PC-9 (cell line): ENCODE results near the gene FAM120B. TPM values are rescaled to one million over a fixed set of nuclear protein-coding genes. Genes with fewer than 3 reads are reported as not detected.

Source experiments
- BruUV-seq: library from RNA; stranded (reverse); fragments of 400-500 nt; replicated peaks from 2 replicates; lab custom pipeline; 2021; lab: Mats Ljungman, UMichigan
- CTCF ChIA-PET: fragments of 300-600 bp; sonication (Branson Sonifier 250); formaldehyde crosslinking; loops from one replicate; lab custom pipeline; 2022; ENCODE audit warnings: antibody characterized with exemption; lab: Charles Lee
- POLR2A ChIA-PET: fragments of 300-600 bp; sonication (Branson Sonifier 250); formaldehyde crosslinking; loops from one replicate; lab custom pipeline; 2022; ENCODE audit warnings: antibody characterized with exemption; ENCODE audit not compliant: unreplicated experiment; lab: Charles Lee
- DNase-seq, 2 experiments: peaks; one replicate each; pipeline versions ENCODE4 v3.0.0 to v3.0.0-alpha.2; 2015 to 2022; ENCODE audit warnings: mixed read lengths in 1 of 2
- H2AFZ ChIP-seq: fragments of 200-600 bp; sonication (generic); 2 replicates; pipeline ENCODE4 v1.8.1; 2017; ENCODE audit warnings: antibody characterized with exemption
- H3F3A ChIP-seq: fragments of 200-600 bp; sonication (generic); 2 replicates; pipeline ENCODE4 v1.8.1; 2017; ENCODE audit warnings: antibody characterized with exemption, mild to moderate bottlenecking, low read depth; ENCODE audit not compliant: insufficient read depth
- H3K27ac ChIP-seq: fragments of 200-600 bp; sonication (generic); 2 replicates; pipeline ENCODE4 v1.6.1; 2016; ENCODE audit warnings: mixed run types
- H3K27me3 ChIP-seq: fragments of 200-600 bp; sonication (generic); 2 replicates; pipeline ENCODE4 v1.6.1; 2016; ENCODE audit warnings: low read depth, mixed run types; ENCODE audit not compliant: insufficient read depth
- H3K36me3 ChIP-seq: fragments of 200-600 bp; sonication (generic); 2 replicates; pipeline ENCODE4 v1.6.1; 2016; ENCODE audit warnings: low read depth, mixed run types
- H3K4me1 ChIP-seq: fragments of 200-600 bp; sonication (generic); replicated peaks from 2 replicates; pipeline ENCODE4 v1.6.1; 2016; ENCODE audit warnings: mixed run types; ENCODE audit not compliant: insufficient read depth
- H3K4me2 ChIP-seq: fragments of 200-600 bp; sonication (generic); 2 replicates; pipeline ENCODE4 v1.6.1; 2017; ENCODE audit warnings: mixed run types
- H3K4me3 ChIP-seq: fragments of 200-600 bp; sonication (generic); 2 replicates; pipeline ENCODE4 v1.6.1; 2016; ENCODE audit warnings: mixed run types
- H3K79me2 ChIP-seq: fragments of 200-600 bp; sonication (generic); 2 replicates; pipeline ENCODE4 v1.6.1; 2017; ENCODE audit warnings: low read depth, mixed run types
- H3K9me2 ChIP-seq: fragments of 200-600 bp; sonication (generic); 2 replicates; pipeline ENCODE4 v1.8.1; 2017; ENCODE audit warnings: mild to moderate bottlenecking; ENCODE audit not compliant: insufficient read depth
- H3K9me3 ChIP-seq: fragments of 200-600 bp; sonication (generic); 2 replicates; pipeline ENCODE4 v1.8.1; 2016; ENCODE audit warnings: low read depth; ENCODE audit not compliant: insufficient read depth
- H4K20me1 ChIP-seq: fragments of 200-600 bp; sonication (generic); 2 replicates; pipeline ENCODE4 v1.8.1; 2017; ENCODE audit not compliant: insufficient read depth
- CTCF ChIP-seq: fragments of 200-600 bp; sonication (generic); conservative IDR thresholded peaks from 2 replicates; pipeline ENCODE4 v1.6.1; 2017; ENCODE audit warnings: mixed run types, antibody characterized with exemption, mild to moderate bottlenecking, moderate library complexity
- EZH2 ChIP-seq: fragments of 200-600 bp; sonication (generic); IDR thresholded peaks from 2 replicates; pipeline ENCODE4 v1.8.0; 2017; ENCODE audit warnings: antibody characterized with exemption, low read depth
- intact Hi-C: fragments of 100-400 bp; cut with micrococcal nuclease; formaldehyde crosslinking; loops from one replicate; pipeline ENCODE4 v1.10.0; 2022; ENCODE audit not compliant: unreplicated experiment
- total RNA-seq: library from RNA; stranded (reverse); gene quantifications from 2 replicates; pipeline ENCODE4 v1.2.3, GENCODE V29; 2021

FAM120B gene
- total RNA-seq, 1 experiment from 2014 or later, result 14.3 TPM

- POLR2A ChIA-PET, result no interaction called here
- BruUV-seq, result no TSS peak
- H3K27ac ChIP-seq, result no peak overlapping the region
- no peaks in the 10 kb centered on the region for H3K9me2 ChIP-seq
- no peaks in the 10 kb centered on the region for H3F3A ChIP-seq
- H3K9me3 ChIP-seq, result no peaks in the 10 kb centered on the region
- no peaks in the 10 kb centered on the region for H4K20me1 ChIP-seq
- no peak for DNase-seq
- no peak overlapping the region for H3K4me3 ChIP-seq
- no peaks in the 10 kb centered on the region for H3K36me3 ChIP-seq
- no peak overlapping the region for H2AFZ ChIP-seq
- no peaks in the 10 kb centered on the region for H3K4me1 ChIP-seq
- H3K27me3 ChIP-seq, result peaks cover 61% of the 10 kb centered on the region
- intact Hi-C loops, result no loop called here
- H3K4me2 ChIP-seq, result no peak overlapping the region
- TF ChIP-seq EZH2 (no peak), CTCF (no peak)
- CTCF ChIA-PET, result no interaction called here
- H3K79me2 ChIP-seq, result no peaks in the 10 kb centered on the region
Measured at GRCh38 chr6:170446841-170447560, 140.4 kb downstream of the FAM120B start.

DNA sequence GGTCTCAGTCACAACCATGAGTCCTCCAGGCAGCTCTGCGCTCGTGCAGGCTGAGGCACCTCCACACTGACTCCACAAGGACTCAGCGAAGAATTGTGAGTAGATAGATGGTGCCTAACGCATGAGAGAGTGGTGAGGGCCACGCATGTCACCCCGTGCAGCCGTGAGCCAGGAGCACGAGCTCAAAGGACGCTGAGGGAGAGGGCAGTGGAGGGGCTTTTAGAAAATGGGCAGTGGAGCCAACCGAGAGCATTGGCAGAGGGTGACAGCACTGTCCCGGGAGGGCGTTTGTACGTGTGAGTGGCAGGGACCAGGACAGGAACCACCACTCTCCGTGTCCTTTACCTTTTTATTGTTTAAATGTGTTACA is 141.0 kb downstream of the FAM120B start:
- Histone ChIP-seq H3K9me3 (no peaks in the 10 kb centered on the region), H3K4me3 (no peak overlapping the region), H3F3A (no peaks in the 10 kb centered on the region), H4K20me1 (no peaks in the 10 kb centered on the region), H3K27ac (no peak overlapping the region), H3K4me2 (no peak overlapping the region), H3K36me3 (no peaks in the 10 kb centered on the region), H3K9me2 (no peaks in the 10 kb centered on the region), H2AFZ (no peak overlapping the region), H3K27me3 (peaks cover 64% of the 10 kb centered on the region), H3K79me2 (no peaks in the 10 kb centered on the region), H3K4me1 (no peaks in the 10 kb centered on the region)
- no peak for DNase-seq
- TF ChIP-seq CTCF (no peak), EZH2 (no peak)
- no TSS peak for BruUV-seq
- intact Hi-C loops, result no loop called here
- ChIA-PET CTCF (no interaction called here), POLR2A (no interaction called here)

GRCh38 chr6:170448317-170448716 is 141.8 kb downstream of the FAM120B start:
- Histone ChIP-seq H3K27ac (no peak overlapping the region), H4K20me1 (no peaks in the 10 kb centered on the region), H3K9me3 (no peaks in the 10 kb centered on the region), H3K36me3 (no peaks in the 10 kb centered on the region), H3K4me1 (no peaks in the 10 kb centered on the region), H3K4me3 (no peak overlapping the region), H3K79me2 (no peaks in the 10 kb centered on the region), H2AFZ (no peak overlapping the region), H3K4me2 (no peak overlapping the region), H3K9me2 (no peaks in the 10 kb centered on the region), H3F3A (no peaks in the 10 kb centered on the region), H3K27me3 (peaks cover 69% of the 10 kb centered on the region)
- no TSS peak for BruUV-seq
- intact Hi-C loops, result no loop called here
- TF ChIP-seq EZH2 (no peak), CTCF (no peak)
- CTCF ChIA-PET, result no interaction called here
- POLR2A ChIA-PET, result no interaction called here
- DNase-seq, result no peak
